ENCODE measurements around the gene IFNGR1. TPM values are rescaled to one million over a fixed set of nuclear protein-coding genes. Genes with fewer than 3 reads are reported as not detected.
"Not testable (repeated sequence)": the region's sequence is repeated elsewhere in the genome, so short reads cannot be mapped to it uniquely, and the experiment has no call there.

Gene IFNGR1
- total and polyA plus RNA-seq, 12 donors, result 55.8 to 132 (median 78.7) TPM

DNA sequence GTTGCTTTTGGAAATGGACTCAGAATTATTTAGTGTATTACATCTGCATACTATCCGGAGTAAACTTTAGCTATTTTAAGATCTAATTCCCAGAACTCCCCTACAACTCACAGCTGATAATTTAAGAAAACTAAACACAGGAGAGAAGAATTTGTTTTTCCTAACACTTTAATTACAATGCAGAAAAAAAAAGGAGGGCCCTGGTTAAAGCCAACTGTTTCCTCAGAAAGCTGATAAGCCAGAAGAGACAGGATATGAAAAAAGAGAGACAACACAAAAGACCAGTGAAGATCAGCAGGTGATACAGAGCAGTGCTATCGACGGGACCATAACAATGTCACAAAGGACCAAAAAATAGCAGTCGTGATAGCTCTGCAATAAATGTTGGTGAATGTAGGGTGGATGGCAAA is 5.8 kb downstream of the IFNGR1 start:
- H3K9me3 ChIP-seq, result peaks cover 0 to 8% (median 0%) of the 10 kb centered on the region in 11 donors
- H3K27ac ChIP-seq, result peak overlapping the region; percentile 7 to 99 (median 64)
- intact Hi-C loops (cut with DNase I), result loop anchor here in 2 of 10 donors (5.0 to 10.0 kb wide), 2 partner anchors 119 to 489 kb away; no protein-coding TSS in a partner anchor
- WGBS, 2 donors, result 7 to 12% methylated on average over 4 of the region's 4 CpGs
- H3K36me3 ChIP-seq, result peaks cover 0 to 27% (median 0%) of the 10 kb centered on the region in 9 donors
- H3K27me3 ChIP-seq, result no peaks in the 10 kb centered on the region
- no peak for DNase-seq
- ATAC-seq, result peak in 5 of 8 donors; percentile 3 to 39 (median 33)
- H3K4me1 ChIP-seq, result peaks cover 17 to 95% (median 85%) of the 10 kb centered on the region in 9 donors
- peak overlapping the region in 8 of 10 donors; percentile 8 to 85 (median 24) for H3K4me3 ChIP-seq
- TF ChIP-seq, protein P1, sequence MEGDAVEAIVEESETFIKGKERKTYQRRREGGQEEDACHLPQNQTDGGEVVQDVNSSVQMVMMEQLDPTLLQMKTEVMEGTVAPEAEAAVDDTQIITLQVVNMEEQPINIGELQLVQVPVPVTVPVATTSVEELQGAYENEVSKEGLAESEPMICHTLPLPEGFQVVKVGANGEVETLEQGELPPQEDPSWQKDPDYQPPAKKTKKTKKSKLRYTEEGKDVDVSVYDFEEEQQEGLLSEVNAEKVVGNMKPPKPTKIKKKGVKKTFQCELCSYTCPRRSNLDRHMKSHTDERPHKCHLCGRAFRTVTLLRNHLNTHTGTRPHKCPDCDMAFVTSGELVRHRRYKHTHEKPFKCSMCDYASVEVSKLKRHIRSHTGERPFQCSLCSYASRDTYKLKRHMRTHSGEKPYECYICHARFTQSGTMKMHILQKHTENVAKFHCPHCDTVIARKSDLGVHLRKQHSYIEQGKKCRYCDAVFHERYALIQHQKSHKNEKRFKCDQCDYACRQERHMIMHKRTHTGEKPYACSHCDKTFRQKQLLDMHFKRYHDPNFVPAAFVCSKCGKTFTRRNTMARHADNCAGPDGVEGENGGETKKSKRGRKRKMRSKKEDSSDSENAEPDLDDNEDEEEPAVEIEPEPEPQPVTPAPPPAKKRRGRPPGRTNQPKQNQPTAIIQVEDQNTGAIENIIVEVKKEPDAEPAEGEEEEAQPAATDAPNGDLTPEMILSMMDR (IDR thresholded peaks at IDR 0.05), result no peak

DNA sequence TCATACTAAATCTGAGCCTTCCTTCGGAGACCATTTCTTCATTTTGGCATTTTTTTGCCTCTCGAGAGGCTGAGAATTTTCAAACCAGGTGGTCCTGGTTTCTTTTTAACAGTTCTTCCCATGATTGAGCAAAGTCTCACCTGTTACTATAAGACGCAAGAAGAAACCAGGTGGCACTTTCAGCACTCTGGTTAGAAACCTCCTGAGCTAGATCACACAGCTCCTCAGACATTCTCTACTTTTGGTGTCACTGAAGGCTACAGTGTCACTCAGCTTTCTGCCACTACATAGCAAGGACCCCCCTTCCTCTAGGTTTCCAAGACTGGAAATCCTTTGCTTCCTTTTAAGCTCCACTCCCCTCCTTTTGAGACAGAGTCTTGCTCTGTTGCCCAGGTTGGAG is 7.3 kb downstream of the IFNGR1 start:
- H3K4me3 ChIP-seq, result peak overlapping the region in 1 of 10 donors; percentile 83
- intact Hi-C loops (cut with DNase I), result loop anchor here in 2 of 10 donors (5.0 to 10.0 kb wide), 2 partner anchors 117 to 490 kb away; no protein-coding TSS in a partner anchor
- WGBS, 2 donors, result 97 to 98% methylated on average over 3 of the region's 3 CpGs
- no peak for DNase-seq
- H3K9me3 ChIP-seq, result peaks cover 0 to 10% (median 0%) of the 10 kb centered on the region in 11 donors
- no peak for ATAC-seq
- peak overlapping the region in 8 of 10 donors; percentile 42 to 99 (median 82) for H3K27ac ChIP-seq
- H3K4me1 ChIP-seq, result peaks cover 18 to 100% (median 85%) of the 10 kb centered on the region in 9 donors
- H3K27me3 ChIP-seq, result no peaks in the 10 kb centered on the region
- peaks cover 0 to 36% (median 0%) of the 10 kb centered on the region in 9 donors for H3K36me3 ChIP-seq
- TF ChIP-seq, protein P1 (IDR thresholded peaks at IDR 0.05), result no peak

DNA sequence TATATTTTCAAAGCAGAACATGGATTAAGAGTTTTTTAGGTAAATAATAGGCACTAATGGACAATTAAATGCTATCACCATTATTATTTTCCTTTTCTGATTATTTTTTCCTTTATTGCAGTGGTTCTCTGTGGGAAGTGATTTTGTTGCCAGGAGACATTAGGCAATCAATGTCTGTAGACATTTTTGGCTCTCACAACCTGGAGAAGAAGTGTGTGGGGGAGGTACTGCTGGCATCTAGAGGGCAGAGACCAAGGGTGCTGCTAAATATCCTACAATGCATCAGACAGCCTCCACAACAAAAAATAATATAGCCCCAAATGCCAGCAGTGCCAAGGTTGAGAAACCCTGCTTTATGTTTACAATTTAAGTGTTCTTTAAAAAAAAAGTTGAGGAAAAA is 8.3 kb downstream of the IFNGR1 start:
- Histone ChIP-seq H3K27ac (peak overlapping the region in 9 of 10 donors; percentile 12 to 99 (median 64)), H3K27me3 (no peaks in the 10 kb centered on the region), H3K9me3 (peaks cover 0 to 10% (median 0%) of the 10 kb centered on the region in 11 donors), H3K36me3 (peaks cover 0 to 46% (median 2%) of the 10 kb centered on the region in 9 donors), H3K4me3 (no peak overlapping the region), H3K4me1 (peaks cover 20 to 100% (median 85%) of the 10 kb centered on the region in 9 donors)
- TF ChIP-seq, protein P1 (IDR thresholded peaks at IDR 0.05), result no peak
- intact Hi-C loops (cut with DNase I), result loop anchor here in 2 of 10 donors (5.0 to 10.0 kb wide), 2 partner anchors 116 to 491 kb away; no protein-coding TSS in a partner anchor
- DNase-seq (no peak), ATAC-seq (peak in 7 of 8 donors; percentile 37 to 87 (median 69))

DNA sequence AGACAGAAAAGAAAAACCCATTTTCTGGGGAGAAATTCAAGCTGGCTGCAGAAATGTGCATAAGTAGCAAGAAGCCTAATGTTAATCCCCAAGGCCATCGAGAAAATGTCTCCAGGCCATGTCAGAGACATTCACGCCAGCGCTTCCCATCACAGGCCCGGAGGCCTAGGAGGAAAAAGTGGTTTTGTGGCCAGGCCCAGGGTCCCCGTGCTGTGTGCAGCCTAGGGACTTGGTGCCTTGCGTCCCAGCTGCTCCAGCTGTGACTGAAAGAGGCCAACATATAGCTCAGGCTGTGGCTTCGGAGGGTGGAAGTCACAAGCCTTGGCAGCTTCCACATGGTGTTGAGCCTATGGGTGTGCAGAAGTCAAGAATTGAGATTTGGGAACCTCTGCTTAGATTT is 10.9 kb downstream of the IFNGR1 start:
- ATAC-seq (no peak), DNase-seq (no peak)
- Histone ChIP-seq H3K27ac (no peak overlapping the region), H3K4me1 (peaks cover 14 to 87% (median 74%) of the 10 kb centered on the region in 9 donors), H3K9me3 (peaks cover 0 to 10% (median 0%) of the 10 kb centered on the region in 11 donors), H3K27me3 (no peaks in the 10 kb centered on the region), H3K4me3 (no peak overlapping the region), H3K36me3 (peaks cover 0 to 68% (median 23%) of the 10 kb centered on the region in 9 donors)
- 97 to 98% methylated on average over 7 of the region's 7 CpGs for WGBS, 2 donors
- TF ChIP-seq, protein P1 (IDR thresholded peaks at IDR 0.05), result no peak
- intact Hi-C loops (cut with DNase I), result loop anchor here in 5 of 10 donors (5.0 to 10.0 kb wide), 4 partner anchors 103 to 116 kb away; no protein-coding TSS in a partner anchor

DNA sequence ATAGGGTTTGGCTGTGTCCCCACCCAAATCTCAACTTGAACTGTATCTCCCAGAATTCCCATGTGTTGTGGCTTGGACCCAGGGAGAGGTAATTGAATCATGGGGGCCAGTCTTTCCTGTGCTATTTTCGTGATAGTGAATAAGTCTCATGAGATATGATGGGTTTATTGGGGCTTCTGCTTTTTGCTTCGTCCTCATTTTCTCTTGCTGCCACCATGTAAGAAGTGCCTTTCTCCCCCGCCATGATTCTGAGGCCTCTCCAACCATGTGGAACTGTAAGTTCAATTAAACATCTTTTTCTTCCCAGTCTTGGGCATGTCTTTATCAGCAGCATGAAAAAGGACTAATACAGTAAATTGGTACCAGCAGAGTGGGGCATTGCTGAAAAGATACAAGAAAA is 11.7 kb downstream of the IFNGR1 start:
- intact Hi-C loops (cut with DNase I), result loop anchor here in 5 of 10 donors (5.0 to 10.0 kb wide), 4 partner anchors 103 to 115 kb away; no protein-coding TSS in a partner anchor
- H3K27me3 ChIP-seq, H3K9me3 ChIP-seq, DNase-seq, ATAC-seq, H3K4me3 ChIP-seq: not testable (repeated sequence)
- H3K36me3 ChIP-seq, result peaks cover 0 to 76% (median 28%) of the 10 kb centered on the region in 9 donors
- H3K4me1 ChIP-seq, result peaks cover 7 to 79% (median 72%) of the 10 kb centered on the region in 9 donors
- peak overlapping the region in 1 of 10 donors; percentile 18 for H3K27ac ChIP-seq
- 73 to 87% methylated on average over 3 of the region's 3 CpGs for WGBS, 2 donors
